ENCODE measurements around the gene SLK. TPM values are rescaled to one million over a fixed set of nuclear protein-coding genes. Genes with fewer than 3 reads are reported as not detected.

The SLK gene
- total RNA-seq: 100 to 1,000 TPM in 2 of 4 donors, 10 to 100 TPM in 2; 83.1 to 105 (median 102) TPM

DNA sequence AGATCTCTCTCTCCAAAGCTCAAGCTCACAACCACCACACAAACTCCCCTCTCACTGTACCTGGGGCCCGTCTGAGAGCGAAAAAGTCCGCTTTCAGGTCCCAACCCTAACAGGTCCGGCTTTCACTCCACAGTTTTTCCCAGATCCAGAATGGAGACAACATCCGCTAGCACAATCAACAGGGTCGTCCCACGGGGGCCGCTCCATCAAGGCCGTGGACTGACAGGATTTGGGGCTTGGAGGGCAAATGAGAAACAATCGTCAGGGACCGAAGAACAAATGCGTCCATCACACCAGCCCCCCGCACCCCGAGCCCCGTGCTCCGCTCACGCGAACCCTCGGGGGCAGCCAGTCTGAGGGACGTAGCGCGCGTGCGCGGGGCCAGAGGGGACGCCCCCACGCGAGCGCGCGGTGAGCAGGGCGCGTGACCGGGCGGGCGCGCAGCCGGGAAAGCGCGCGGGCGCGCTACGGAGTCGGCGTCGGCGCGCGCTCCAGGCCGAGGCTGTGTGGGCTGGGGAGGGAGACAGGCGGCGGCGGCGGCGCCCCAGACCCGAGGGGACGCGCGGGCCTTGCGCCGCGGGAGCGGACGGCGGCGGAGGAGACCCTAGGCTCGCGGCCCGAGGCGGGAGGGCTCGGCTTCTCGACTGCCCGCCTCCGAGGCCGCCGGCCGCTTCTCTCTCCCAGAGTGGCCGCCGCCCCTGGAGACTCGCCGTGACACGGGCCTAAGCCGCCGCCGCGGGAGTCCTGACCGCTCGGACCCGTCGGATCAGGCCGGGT is at the start of gene SLK:
TSS of gene SLK (plus strand) at position 470 of the 777 bp plus-strand sequence. CDS start 606 bp downstream, outside the sequence.
- Histone ChIP-seq H3K27me3 (no peaks in the 10 kb centered on the region), H3K4me3 (peak within 1 kb of the TSS; percentile 71 to 97 (median 87)), H3K9me3 (no peaks in the 10 kb centered on the region), H3K36me3 (no peaks in the 10 kb centered on the region), H3K27ac (replicated peaks in 1 of 4) (peak within 1 kb of the TSS; percentile 98 to 99 (median 99)), H3K4me1 (peaks cover 15 to 44% (median 40%) of the 10 kb centered on the region in 4 donors)
- 4% methylated on average over 9 of the region's 92 CpGs for WGBS
- intact Hi-C loops (cut with DNase I): loop anchor here (2.0 to 5.0 kb wide), 3 partner anchors 50 to 155 kb away; partner anchors contain the start of genes SFR1 and STN1
- TF ChIP-seq, protein P1, sequence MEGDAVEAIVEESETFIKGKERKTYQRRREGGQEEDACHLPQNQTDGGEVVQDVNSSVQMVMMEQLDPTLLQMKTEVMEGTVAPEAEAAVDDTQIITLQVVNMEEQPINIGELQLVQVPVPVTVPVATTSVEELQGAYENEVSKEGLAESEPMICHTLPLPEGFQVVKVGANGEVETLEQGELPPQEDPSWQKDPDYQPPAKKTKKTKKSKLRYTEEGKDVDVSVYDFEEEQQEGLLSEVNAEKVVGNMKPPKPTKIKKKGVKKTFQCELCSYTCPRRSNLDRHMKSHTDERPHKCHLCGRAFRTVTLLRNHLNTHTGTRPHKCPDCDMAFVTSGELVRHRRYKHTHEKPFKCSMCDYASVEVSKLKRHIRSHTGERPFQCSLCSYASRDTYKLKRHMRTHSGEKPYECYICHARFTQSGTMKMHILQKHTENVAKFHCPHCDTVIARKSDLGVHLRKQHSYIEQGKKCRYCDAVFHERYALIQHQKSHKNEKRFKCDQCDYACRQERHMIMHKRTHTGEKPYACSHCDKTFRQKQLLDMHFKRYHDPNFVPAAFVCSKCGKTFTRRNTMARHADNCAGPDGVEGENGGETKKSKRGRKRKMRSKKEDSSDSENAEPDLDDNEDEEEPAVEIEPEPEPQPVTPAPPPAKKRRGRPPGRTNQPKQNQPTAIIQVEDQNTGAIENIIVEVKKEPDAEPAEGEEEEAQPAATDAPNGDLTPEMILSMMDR (IDR thresholded peaks at IDR 0.05): no peak
- TF ChIP-seq POLR2A (IDR thresholded peaks at IDR 0.05; ENCODE audit: low read depth) (peak; percentile 37), POLR2AphosphoS5 (IDR thresholded peaks at IDR 0.05) (peak; percentile 80 to 89)
- no peak for DNase-seq (ENCODE audit: extremely low spot score)

DNA sequence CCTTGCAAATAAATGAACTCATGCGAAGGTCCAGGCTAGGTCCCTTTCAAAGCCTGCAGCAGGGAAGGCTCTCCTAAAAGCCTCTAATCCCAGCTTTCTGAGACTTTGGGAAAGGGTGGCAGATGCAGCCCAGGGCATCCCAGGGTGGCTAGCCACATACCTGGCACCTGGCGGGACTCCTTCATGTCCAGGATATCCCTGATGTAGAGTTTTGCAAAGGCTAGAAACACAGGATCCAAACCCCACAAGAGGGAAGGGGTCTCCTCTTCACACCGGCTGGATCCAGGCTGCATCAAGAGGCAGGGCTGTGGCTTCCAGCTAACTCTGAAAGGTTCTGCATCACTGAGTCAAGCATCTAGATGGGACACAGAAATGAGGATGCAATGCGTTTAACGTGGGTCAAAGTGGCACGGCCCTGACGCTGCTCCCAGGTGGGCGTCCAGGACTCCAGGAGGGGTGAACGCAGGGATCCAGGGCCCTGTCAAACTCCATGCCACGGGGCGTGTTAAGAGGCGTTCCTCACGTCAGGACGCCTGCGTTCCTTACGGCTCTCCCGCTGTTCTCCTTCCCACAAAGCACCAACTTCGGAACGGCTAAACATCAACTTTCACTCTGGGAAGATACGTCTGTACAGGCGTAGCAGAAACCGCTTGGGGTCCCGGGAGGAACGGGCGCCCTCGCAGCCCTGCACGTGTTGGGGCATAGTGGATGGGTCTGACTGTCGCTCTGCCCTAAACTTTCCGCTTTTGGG is 49.5 kb upstream of the SLK start:
- H3K36me3 ChIP-seq: peaks cover 0 to 8% (median 2%) of the 10 kb centered on the region in 4 donors
- H3K9me3 ChIP-seq: no peaks in the 10 kb centered on the region
- peak overlapping the region; percentile 88 to 99 (median 93) for H3K27ac ChIP-seq (replicated peaks in 1 of 4)
- H3K4me3 ChIP-seq: peak overlapping the region; percentile 66 to 89 (median 71)
- H3K27me3 ChIP-seq: no peaks in the 10 kb centered on the region
- no peak for TF ChIP-seq EP300 (IDR thresholded peaks at IDR 0.05)
- TF ChIP-seq POLR2AphosphoS5 (IDR thresholded peaks at IDR 0.05): no peak
- H3K4me1 ChIP-seq: peaks cover 28 to 38% (median 33%) of the 10 kb centered on the region in 4 donors
- DNase-seq (ENCODE audit: extremely low spot score): no peak
- 4% methylated on average over 28 of the region's 29 CpGs for WGBS
- intact Hi-C loops (cut with DNase I): loop anchor here (5.0 kb wide), 1 partner anchor 50 kb away; the partner anchor contains the start of gene SLK

DNA sequence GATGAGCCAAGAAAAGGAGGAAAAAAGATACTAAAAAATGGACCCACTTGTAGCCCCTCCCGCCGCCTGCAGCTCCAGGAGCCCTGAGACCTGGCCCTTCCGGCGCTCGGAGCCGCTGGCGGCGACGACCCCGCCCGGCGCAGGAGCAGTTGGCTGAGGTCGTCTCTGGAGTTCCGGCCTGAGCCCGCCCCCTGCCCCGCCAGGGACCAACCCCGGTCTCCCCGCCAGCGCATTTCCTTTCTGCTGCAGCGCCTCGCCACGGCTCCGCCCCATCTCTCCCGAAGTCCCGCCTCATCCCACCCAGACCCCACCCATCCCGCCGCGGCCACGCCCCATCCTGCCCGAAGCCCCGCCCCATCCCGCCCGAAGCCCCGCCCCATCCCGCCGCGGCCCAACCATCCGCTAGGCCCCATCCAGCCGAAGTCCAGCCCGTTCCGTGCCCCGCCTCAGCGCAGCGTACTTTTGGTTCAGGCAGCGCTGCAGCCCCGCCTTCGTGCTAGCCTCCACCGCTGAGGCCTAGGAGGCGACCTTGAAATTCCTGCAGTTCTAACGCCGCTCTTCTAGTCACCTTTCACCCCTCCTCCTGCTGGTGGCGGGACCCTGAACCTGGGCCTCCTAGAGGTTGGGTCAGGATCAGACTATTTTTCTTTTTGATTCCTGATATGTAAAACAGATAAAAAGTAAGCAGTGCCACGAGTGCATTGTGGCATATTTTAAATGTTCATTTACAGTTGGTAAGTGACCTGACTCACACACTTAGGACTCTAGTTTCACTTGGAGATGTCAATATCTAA is 48.7 kb upstream of the SLK start, which contains the start of gene STN1:
TSS of gene STN1 (minus strand) at position 132 of the 794 bp plus-strand sequence. CDS start 590 bp downstream, outside the sequence.
- H3K4me3 ChIP-seq: peak within 1 kb of the TSS; percentile 66 to 89 (median 71)
- intact Hi-C loops (cut with DNase I): loop anchor here (5.0 kb wide), 1 partner anchor 49 kb away; the partner anchor contains the start of gene SLK
- H3K4me1 ChIP-seq: peaks cover 28 to 38% (median 34%) of the 10 kb centered on the region in 4 donors
- H3K9me3 ChIP-seq: no peaks in the 10 kb centered on the region
- WGBS: 2% methylated on average over 27 of the region's 53 CpGs
- H3K27me3 ChIP-seq: no peaks in the 10 kb centered on the region
- TF ChIP-seq, protein P1 (IDR thresholded peaks at IDR 0.05): no peak
- TF ChIP-seq EP300 (IDR thresholded peaks at IDR 0.05): no peak
- TF ChIP-seq POLR2A (IDR thresholded peaks at IDR 0.05; ENCODE audit: low read depth): peak; percentile 95
- TF ChIP-seq POLR2AphosphoS5 (IDR thresholded peaks at IDR 0.05): peak; percentile 83 to 98
- DNase-seq (ENCODE audit: extremely low spot score): peak; percentile 98
- H3K36me3 ChIP-seq: peaks cover 0 to under 1% (median 0%) of the 10 kb centered on the region in 4 donors
- H3K27ac ChIP-seq (replicated peaks in 1 of 4): peak within 1 kb of the TSS; percentile 88 to 99 (median 93)

DNA sequence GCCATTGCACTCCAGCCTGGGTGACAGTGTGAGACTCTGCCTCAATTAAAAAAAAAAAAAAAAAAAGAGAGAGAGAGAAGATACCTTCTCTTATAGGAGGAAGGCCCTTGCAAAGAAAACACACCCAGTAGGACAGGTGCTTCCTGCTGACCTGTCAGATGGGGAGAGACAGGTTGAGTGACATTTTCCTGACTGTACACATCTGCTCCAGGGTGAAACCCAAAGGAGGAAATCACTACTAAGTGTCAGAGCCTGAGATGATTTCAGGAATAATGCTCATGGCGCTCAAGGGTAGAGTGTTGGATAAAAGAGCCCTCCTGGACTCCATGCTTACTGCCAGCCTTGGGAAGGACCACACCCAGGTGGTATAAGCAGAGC is 47.3 kb upstream of the SLK start:
- Histone ChIP-seq H3K4me3 (no peak overlapping the region), H3K27me3 (no peaks in the 10 kb centered on the region), H3K9me3 (no peaks in the 10 kb centered on the region), H3K27ac (replicated peaks in 1 of 4) (no peak overlapping the region), H3K36me3 (no peaks in the 10 kb centered on the region), H3K4me1 (peaks cover 28 to 38% (median 37%) of the 10 kb centered on the region in 4 donors)
- TF ChIP-seq EP300 (IDR thresholded peaks at IDR 0.05) (no peak), POLR2A (IDR thresholded peaks at IDR 0.05; ENCODE audit: low read depth) (no peak), POLR2AphosphoS5 (IDR thresholded peaks at IDR 0.05) (no peak)
- TF ChIP-seq, protein P1 (IDR thresholded peaks at IDR 0.05): no peak
- intact Hi-C loops (cut with DNase I): loop anchor here (5.0 kb wide), 1 partner anchor 48 kb away; the partner anchor contains the start of gene SLK
- DNase-seq (ENCODE audit: extremely low spot score): no peak
- 95% methylated on average over 1 of the region's 1 CpG for WGBS
